IMR-90 (cell line): Measurements from ENCODE around the gene RAB31.

Experiments used
- CTCF ChIP-seq: conservative IDR thresholded peaks from 2 replicates; pipeline ENCODE4 v1.5.1; 2012; ENCODE audit warnings: mild to moderate bottlenecking, low read depth, low read length, improper control_type of control experiment
- MAFK ChIP-seq: IDR thresholded peaks from 2 replicates; pipeline ENCODE4 v1.6.1; 2012; ENCODE audit warnings: low read depth, low read length, improper control_type of control experiment

DNA sequence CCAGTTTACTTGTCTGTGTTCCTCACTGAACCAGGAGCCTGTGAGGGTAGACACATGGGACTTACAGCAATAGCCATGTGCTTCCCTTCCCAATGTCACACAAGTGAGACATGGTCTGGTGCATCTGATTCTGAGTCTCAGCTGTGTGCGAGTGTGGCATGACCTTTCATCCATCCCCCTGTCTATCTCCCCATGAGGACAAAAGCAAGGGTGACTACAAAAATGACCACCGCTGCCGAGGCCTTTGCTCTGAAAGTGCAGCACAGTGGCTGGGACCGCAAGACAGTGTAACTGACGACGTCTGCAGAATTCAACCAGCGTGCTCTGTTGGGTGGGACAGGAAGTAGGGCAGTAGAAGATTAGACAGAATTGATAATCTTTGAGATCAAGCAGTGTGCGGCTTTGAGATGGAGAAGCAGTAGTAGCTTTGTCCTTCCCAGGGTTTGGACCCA, 50.5 kb downstream of the RAB31 start:
- no peak for TF ChIP-seq CTCF
- no peak for TF ChIP-seq MAFK
